Ishikawa (cell line): ENCODE data around the gene NBR1.
A peak's percentile ranks its signal among the peaks of the same experiment; 100 is the strongest.

Source experiments
- CEBPB ChIP-seq: IDR thresholded peaks from 2 replicates; pipeline ENCODE4 v1.6.1; 2012
- CREB1 ChIP-seq: IDR thresholded peaks from 2 replicates; pipeline ENCODE4 v1.6.1; 2012; ENCODE audit warnings: low read depth
- EGR1 ChIP-seq: IDR thresholded peaks from 2 replicates; pipeline ENCODE4 v1.6.1; 2012
- EP300 ChIP-seq: IDR thresholded peaks from 2 replicates; pipeline ENCODE4 v1.6.1; 2012; ENCODE audit warnings: borderline replicate concordance
- FOXM1 ChIP-seq: IDR thresholded peaks from 2 replicates; pipeline ENCODE4 v1.6.1; 2012; ENCODE audit warnings: low read depth, borderline replicate concordance
- MAX ChIP-seq: IDR thresholded peaks from 2 replicates; pipeline ENCODE4 v1.6.1; 2012
- NFIC ChIP-seq: IDR thresholded peaks from 2 replicates; pipeline ENCODE4 v1.6.1; 2012
- RAD21 ChIP-seq: IDR thresholded peaks from 2 replicates; pipeline ENCODE4 v1.6.1; 2012; ENCODE audit warnings: low read depth
- REST ChIP-seq: IDR thresholded peaks from 2 replicates; pipeline ENCODE4 v1.6.1; 2012; ENCODE audit warnings: low read depth, mild to moderate bottlenecking
- TAF1 ChIP-seq: IDR thresholded peaks from 2 replicates; pipeline ENCODE4 v1.6.1; 2012; ENCODE audit warnings: low read depth, mild to moderate bottlenecking
- TCF12 ChIP-seq: IDR thresholded peaks from 2 replicates; pipeline ENCODE4 v1.6.1; 2012; ENCODE audit warnings: low read depth
- TEAD4 ChIP-seq: IDR thresholded peaks from 2 replicates; pipeline ENCODE4 v1.6.1; 2012
- USF1 ChIP-seq: IDR thresholded peaks from 2 replicates; pipeline ENCODE4 v1.6.1; 2012
- YY1 ChIP-seq: IDR thresholded peaks from 2 replicates; pipeline ENCODE4 v1.6.1; 2012; ENCODE audit warnings: low read depth
- ZBTB7A ChIP-seq: IDR thresholded peaks from 2 replicates; pipeline ENCODE4 v1.6.1; 2012; ENCODE audit warnings: low read depth

NBR1 gene

GRCh38 chr17:43170766-43171585 is at the start of gene NBR1:
NBR1 (plus strand) TSS chr17:43171214; CDS start chr17:43175800, 4,586 bp downstream.
- peak; percentile 48; the same call in 1 of the 2 replicates for TF ChIP-seq ZBTB7A
- no peak for TF ChIP-seq RAD21
- peak; percentile 10; the same call in 1 of the 2 replicates for TF ChIP-seq MAX
- TF ChIP-seq TAF1 = peak; percentile 58; the same call in 1 of the 2 replicates
- TF ChIP-seq YY1 = peak; percentile 87

- TF ChIP-seq USF1 = peak; percentile 5; the same call in 1 of the 2 replicates
- peak; percentile 93 for TF ChIP-seq CEBPB
- TF ChIP-seq YY1 = no peak
- peak; percentile 88 for TF ChIP-seq MAX
- peak; percentile 96 for TF ChIP-seq CREB1
- TF ChIP-seq ZBTB7A = no peak
- no peak; the same call in 1 of the 2 replicates for TF ChIP-seq TAF1
- no peak for TF ChIP-seq EP300
- TF ChIP-seq NFIC = 0 out of 2 replicates have a peak, but pooled peaks have one; percentile 18
- no peak for TF ChIP-seq TEAD4
- peak; percentile 81 for TF ChIP-seq EGR1
- TF ChIP-seq REST = no peak
- no peak for TF ChIP-seq TCF12
- TF ChIP-seq RAD21 = peak; percentile 1; the same call in 1 of the 2 replicates
- TF ChIP-seq FOXM1 = peak; percentile 38; the same call in 1 of the 2 replicates
Observed at GRCh38 chr17:43125133-43125966, 45.7 kb upstream of the NBR1 start, which contains the start of gene BRCA1. BRCA1 (minus strand) TSS chr17:43125364; CDS start chr17:43124096, 1,268 bp downstream.

GRCh38 chr17:43125967-43126910 is 44.8 kb upstream of the NBR1 start:
- TF ChIP-seq CEBPB (no peak), MAX (no peak), REST (no peak), TAF1 (no peak), RAD21 (no peak), TCF12 (no peak)

GRCh38 chr17:43126911-43127290 is 44.1 kb upstream of the NBR1 start:
- no peak for TF ChIP-seq NFIC

GRCh38 chr17:43129671-43130010 is 41.4 kb upstream of the NBR1 start:
- TF ChIP-seq TCF12 = no peak
- TF ChIP-seq EGR1 = no peak
- no peak for TF ChIP-seq ZBTB7A
- TF ChIP-seq CREB1 = no peak
- TF ChIP-seq CEBPB = no peak
- TF ChIP-seq REST = no peak
- no peak for TF ChIP-seq USF1
- TF ChIP-seq YY1 = no peak
- no peak for TF ChIP-seq MAX
- no peak for TF ChIP-seq TEAD4
- no peak for TF ChIP-seq FOXM1
- TF ChIP-seq RAD21 = no peak
- TF ChIP-seq NFIC = no peak
- no peak for TF ChIP-seq EP300
- no peak for TF ChIP-seq TAF1
